K562 (cell line): ENCODE data around the gene PIBF1. TPM values are rescaled to one million over a fixed set of nuclear protein-coding genes. Genes with fewer than 3 reads are reported as not detected.
"Not testable (repeated sequence)": the region's sequence is repeated elsewhere in the genome, so short reads cannot be mapped to it uniquely, and the experiment has no call there.

Experiments used
- ATAC-seq: fragments of 200-7000 bp; cut with Tn5 transposase; 3 replicates; pipeline ENCODE4 v1.9.1; 2020; ENCODE audit warnings: moderate library complexity
- BruUV-seq: library from RNA; stranded (reverse); fragments of 400-500 nt; replicated peaks from 2 replicates; lab custom pipeline; 2021; lab: Mats Ljungman, UMichigan
- CTCF ChIA-PET: fragments of 300-600 bp; formaldehyde crosslinking; extraction: SDS; loops from one replicate; lab custom pipeline; 2021; ENCODE audit warnings: low intra/inter-chr PET ratio; lab: Yijun Ruan, JAX
- POLR2A ChIA-PET: fragments of 300-600, 350-650 bp; sonication (Branson Sonifier 250); formaldehyde crosslinking; extraction: SDS; loops from one replicate; lab custom pipeline; 2021; ENCODE audit warnings: antibody characterized with exemption, inconsistent platforms; lab: Yijun Ruan, JAX
- DNase-seq, 4 experiments: peaks; one replicate each; pipeline versions ENCODE4 v3.0.0 to v3.0.0-alpha.2; 2011 to 2018; ENCODE audit warnings: low spot score in 3 of 4, mixed read lengths in 3 of 4; ENCODE audit errors: extremely low read depth in 1 of 4
- FAIRE-seq: peaks from 2 replicates; lab custom pipeline; 2011; peaks lifted over from hg19 to GRCh38; lab: Jason Lieb, UNC
- H2AFZ ChIP-seq: 2 replicates; pipeline ENCODE4 v1.6.0; 2011; ENCODE audit warnings: low read depth, low read length, control low read depth, inconsistent platforms
- H3K27ac ChIP-seq: fragments of 200-600 bp; 3 replicates; pipeline ENCODE4 v1.8.0; 2011; ENCODE audit warnings: low read depth, mild to moderate bottlenecking, control low read depth, inconsistent platforms, low read length, moderate library complexity, mixed read lengths; ENCODE audit errors: extremely low read depth
- H3K27me3 ChIP-seq, 2 experiments: fragments of 300-600 bp in 1 of 2; 2 replicates in 1 of 2; 3 replicates in 1 of 2; pipeline versions ENCODE4 v1.6.0 to v1.8.0; 2011; ENCODE audit warnings: inconsistent platforms in 2 of 2, low read length in 2 of 2, mild to moderate bottlenecking in 1 of 2, mixed read lengths in 1 of 2, moderate library complexity in 1 of 2; ENCODE audit not compliant: control insufficient read depth in 2 of 2, insufficient read depth in 2 of 2
- H3K36me3 ChIP-seq: fragments of 300-600 bp; 3 replicates; pipeline ENCODE4 v1.8.0; 2011; ENCODE audit warnings: mild to moderate bottlenecking, low read length, inconsistent platforms; ENCODE audit not compliant: control insufficient read depth, insufficient read depth
- H3K4me1 ChIP-seq, 2 experiments: fragments of 200-600 bp in 1 of 2; replicated peaks in 1 of 2; 2 replicates in 1 of 2; 3 replicates in 1 of 2; pipeline versions ENCODE4 v1.5.1 to v1.8.0; 2011; ENCODE audit warnings: inconsistent platforms in 2 of 2, low read length in 2 of 2, mild to moderate bottlenecking in 1 of 2, mixed read lengths in 1 of 2, moderate library complexity in 1 of 2; ENCODE audit not compliant: control insufficient read depth in 2 of 2, insufficient read depth in 2 of 2
- H3K4me2 ChIP-seq: 2 replicates; pipeline ENCODE4 v1.6.1; 2011; ENCODE audit warnings: low read length, control low read depth, inconsistent platforms, mixed read lengths; ENCODE audit not compliant: insufficient read depth
- H3K4me3 ChIP-seq: fragments of 200-600 bp; sonication (generic), shearing (Covaris generic); 2 replicates; pipeline ENCODE4 v1.5.1; 2016; ENCODE audit warnings: control low read depth, inconsistent platforms
- H3K79me2 ChIP-seq: fragments of 200-600 bp; 3 replicates; pipeline ENCODE4 v1.8.0; 2011; ENCODE audit warnings: low read length, inconsistent platforms; ENCODE audit not compliant: control insufficient read depth, insufficient read depth
- H3K9ac ChIP-seq, 2 experiments: 2 replicates each; pipeline versions ENCODE4 v1.6.0 to v1.6.1; 2011; ENCODE audit warnings: low read depth in 2 of 2, low read length in 2 of 2, control low read depth in 1 of 2, inconsistent platforms in 1 of 2, mild to moderate bottlenecking in 1 of 2, mixed read lengths in 1 of 2; ENCODE audit not compliant: insufficient read depth in 1 of 2
- H3K9me1 ChIP-seq: one replicate; pipeline ENCODE4 v1.6.0; 2011; ENCODE audit warnings: inconsistent platforms, mild to moderate bottlenecking, low read length, moderate library complexity; ENCODE audit not compliant: control insufficient read depth, insufficient read depth
- H3K9me3 ChIP-seq: replicated peaks from 2 replicates; pipeline ENCODE4 v1.5.1; 2011; ENCODE audit warnings: low read depth, low read length, inconsistent platforms; ENCODE audit not compliant: control insufficient read depth, insufficient read depth
- H4K20me1 ChIP-seq: replicated peaks from 2 replicates; pipeline ENCODE4 v1.6.1; 2011; ENCODE audit warnings: low read length, inconsistent platforms, mixed read lengths; ENCODE audit not compliant: control insufficient read depth, insufficient read depth
- BCL6 ChIP-seq: fragments of 250-450 bp; sonication (Bioruptor Pico); IDR thresholded peaks from 2 replicates; pipeline ENCODE4 v1.4.0; 2020
- ELF1 ChIP-seq: fragments of 200-800 bp; sonication (Bioruptor generic); IDR thresholded peaks from 2 replicates; pipeline ENCODE4 v1.6.1; 2016; ENCODE audit warnings: missing genetic modification characterization, missing compliant biosample characterization
- HNRNPH1 ChIP-seq: fragments of 200-400 bp; formaldehyde crosslinking; optimal IDR thresholded peaks from 2 replicates; pipeline ENCODE3; 2017; ENCODE audit warnings: low read depth, mild to moderate bottlenecking, low read length, moderate library complexity
- NFE2 ChIP-seq: IDR thresholded peaks from 2 replicates; pipeline ENCODE4 v1.6.1; 2014; ENCODE audit warnings: antibody characterized with exemption, low read depth
- TOE1 ChIP-seq, 2 experiments: fragments of 450-650 bp in 1 of 2; sonication (generic) in 1 of 2; formaldehyde crosslinking in 1 of 2; IDR thresholded peaks; 2 replicates each; pipeline versions ENCODE4 v1.7.1 to v1.8.0; 2016 to 2022; ENCODE audit warnings: borderline replicate concordance in 2 of 2, mild to moderate bottlenecking in 2 of 2, antibody characterized with exemption in 1 of 2, inconsistent platforms in 1 of 2, low read depth in 1 of 2, missing genetic modification reagents in 1 of 2, moderate library complexity in 1 of 2
- ZNF668 ChIP-seq: fragments of 250-450 bp; sonication (Bioruptor Pico); IDR thresholded peaks from 2 replicates; pipeline ENCODE4 v1.8.0; 2022; ENCODE audit warnings: mild to moderate bottlenecking, inconsistent platforms
- WGBS: fragments of 100-300 bp; shearing (Covaris generic); methylation state at CpG from one replicate; pipeline ENCODE4 v1.1.6; 2016; ENCODE audit warnings: low coverage, mixed read lengths; ENCODE audit not compliant: insufficient coverage; ENCODE audit errors: missing lambda C conversion rate; 5-methylcytosine and 5-hydroxymethylcytosine counted together
- in situ Hi-C: fragments of 300-500 bp; cut with MboI; formaldehyde crosslinking; loops from 4 replicates; pipeline ENCODE4 v1.15.0; 2018; ENCODE audit warnings: inconsistent platforms, mixed read lengths
- intact Hi-C: fragments of 100-400 bp; cut with micrococcal nuclease; formaldehyde crosslinking; loops from 2 replicates; pipeline ENCODE4 v1.14.2; 2022
- polyA plus RNA-seq, 8 experiments: library from polyadenylated mRNA; depleted of rRNA in 4 of 8; stranded (reverse) in 5 of 8; unstranded in 3 of 8; fragments of >200 nt; fragmentation: Nextera tagmentation in 2 of 8; fragmentation: Illumina TruSeq in 1 of 8; extraction: Ambion mirVana in 2 of 8; extraction: Trizol in 1 of 8; gene quantifications; 2 replicates each; pipeline versions ENCODE4 v1.2.1 to v1.2.3, GENCODE V29; 2011 to 2014; ENCODE audit warnings: inconsistent platforms in 1 of 8, missing spikeins in 1 of 8
- total RNA-seq, 7 experiments: library from RNA; depleted of rRNA in 6 of 7; stranded (reverse); fragments of >200 nt in 6 of 7; fragmentation: Illumina TruSeq in 2 of 7; extraction: Trizol in 2 of 7; gene quantifications; 2 replicates each; pipeline versions ENCODE4 v1.2.1 to v1.2.3, GENCODE V29; 2011 to 2021; ENCODE audit warnings: low replicate concordance in 1 of 7

Gene PIBF1
- total and polyA plus RNA-seq, 9 of the 15 experiments (the other 6 are each of a cell fraction or from before 2014, with no cell fraction given), result 9.1 to 28.8 (median 14.7) TPM

- not testable (repeated sequence) for BruUV-seq
Observed at GRCh38 chr13:72845148-72845547, 63.2 kb downstream of the PIBF1 start.

DNA sequence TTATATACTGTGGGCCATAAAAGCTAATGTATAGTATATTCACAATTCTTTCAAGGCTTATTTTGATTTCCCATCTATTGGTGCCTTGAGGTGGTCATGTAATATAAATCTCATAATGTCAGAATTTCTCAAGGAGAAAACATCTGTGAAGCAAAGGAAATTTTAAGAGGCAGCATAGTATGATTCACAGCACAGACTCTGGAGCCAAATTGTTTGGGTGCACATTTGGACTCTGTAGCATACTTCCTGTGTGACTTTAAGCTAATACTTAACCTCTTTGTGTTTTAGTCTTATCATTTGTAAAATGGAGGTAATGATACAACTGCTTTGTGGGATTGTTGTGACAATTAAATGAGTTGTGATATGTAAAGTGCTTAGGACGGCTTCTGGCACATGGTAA lies 67.6 kb downstream of the PIBF1 start:
- Histone ChIP-seq H3K4me3 (no peak overlapping the region), H3K36me3 (peaks cover 33% of the 10 kb centered on the region; the same call in 2 of the 3 replicates), H3K4me2 (no peak overlapping the region), H3K27me3 (no peaks in the 10 kb centered on the region), H2AFZ (no peak overlapping the region)
- no TSS peak for BruUV-seq
- TF ChIP-seq ELF1 (tag), result no peak
- no peak for TF ChIP-seq ZNF668 (CRISPR knock-in tag)
- no peak for TF ChIP-seq HNRNPH1
- no peak for TF ChIP-seq TOE1 (IDR thresholded peaks at IDR 0.05; ENCODE audit: borderline replicate concordance)
- no peak for TF ChIP-seq TOE1 (CRISPR knock-in tag; IDR thresholded peaks at IDR 0.05; ENCODE audit: borderline replicate concordance, low read depth)
- TF ChIP-seq BCL6 (CRISPR knock-in tag), result no peak
- TF ChIP-seq NFE2, result no peak
- TF ChIP-seq, all 486 proteins: peak for 0
- DNase-seq (no peak), ATAC-seq (no peak), FAIRE-seq (no peak)
- CTCF ChIA-PET, result no interaction called here
- H3K9me1 ChIP-seq, result no peaks in the 10 kb centered on the region
- POLR2A ChIA-PET, result no interaction called here
- H3K79me2 ChIP-seq, result no peaks in the 10 kb centered on the region
- intact Hi-C loops (no loop called here), in situ Hi-C loops (no loop called here)
- no peaks in the 10 kb centered on the region for H3K9me3 ChIP-seq
- H4K20me1 ChIP-seq, result no peaks in the 10 kb centered on the region
- peaks cover 0 to 3% of the 10 kb centered on the region in 2 experiments; a peak in 2 of 5 replicates for H3K4me1 ChIP-seq
- no peak overlapping the region for H3K9ac ChIP-seq
- 89% methylated on average over 1 of the region's 1 CpG for WGBS
- no peak overlapping the region for H3K27ac ChIP-seq

More at GRCh38 chr13:72845148-72845547, 63.2 kb downstream of the PIBF1 start:
- H3K9ac ChIP-seq, H4K20me1 ChIP-seq, in situ Hi-C loops, H2AFZ ChIP-seq, POLR2A ChIA-PET, DNase-seq, H3K27ac ChIP-seq, H3K9me1 ChIP-seq, H3K4me1 ChIP-seq, H3K4me2 ChIP-seq, ATAC-seq, intact Hi-C loops, FAIRE-seq, H3K4me3 ChIP-seq, H3K9me3 ChIP-seq, H3K79me2 ChIP-seq, CTCF ChIA-PET, H3K27me3 ChIP-seq: not testable (repeated sequence)
- peaks cover 24% of the 10 kb centered on the region; the same call in 1 of the 3 replicates for H3K36me3 ChIP-seq
- 100% methylated on average over 2 of the region's 2 CpGs for WGBS
